Peyer's patch (tissue), 4 donors: ENCODE measurements around the gene NOX1. TPM values are rescaled to one million over a fixed set of nuclear protein-coding genes. Genes with fewer than 3 reads are reported as not detected.

Source experiments
- DNase-seq, 3 donors: peaks; one replicate each; pipeline ENCODE4 v3.0.0-alpha.2; 2017 to 2019
- H3K27ac ChIP-seq, 4 donors: fragments of 200-600 bp; sonication (generic); one replicate each; pipeline ENCODE4 v1.5.1; 2016 to 2019
- H3K27me3 ChIP-seq, 2 donors: fragments of 200-600 bp; sonication (generic); one replicate each; pipeline ENCODE4 v1.5.1; 2019
- H3K36me3 ChIP-seq, 3 donors: fragments of 200-600 bp; sonication (generic); one replicate each; pipeline ENCODE4 v1.5.1; 2016 to 2019
- H3K4me1 ChIP-seq, 4 donors: fragments of 200-600 bp; sonication (generic); one replicate each; pipeline ENCODE4 v1.5.1; 2016 to 2019
- H3K4me3 ChIP-seq, 4 donors: fragments of 200-600 bp; sonication (generic); 1 replicate in 3 of 4; 2 replicates in 1 of 4; pipeline ENCODE4 v1.5.1; 2016 to 2019; ENCODE audit warnings: mild to moderate bottlenecking in 1 of 4
- H3K9me3 ChIP-seq, 4 donors: fragments of 200-600 bp; sonication (generic); one replicate each; pipeline ENCODE4 v1.5.1; 2016 to 2019; ENCODE audit warnings: mild to moderate bottlenecking in 1 of 4
- POLR2A ChIP-seq, 2 donors: fragments of 450-650 bp; IDR thresholded peaks; one replicate each; pipeline ENCODE4 v1.5.1; 2017; ENCODE audit warnings: antibody characterized with exemption in 2 of 2, mild to moderate bottlenecking in 2 of 2, moderate library complexity in 2 of 2
- total RNA-seq, 4 donors: library from RNA; depleted of rRNA; stranded (reverse); fragments of >200 nt; gene quantifications; one replicate each; pipeline ENCODE4 v1.1.0, GENCODE V29; 2016
- TF ChIP-seq, protein P1 (sequence below), 6 experiments: fragments of 450-650 bp in 4 of 6; fragments of 200-600 bp in 2 of 6; sonication (generic) in 1 of 6; IDR thresholded peaks; one replicate each; pipeline ENCODE4 v1.5.1; 2017 to 2019; ENCODE audit warnings: antibody characterized with exemption in 6 of 6, mild to moderate bottlenecking in 3 of 6, moderate library complexity in 1 of 6

The NOX1 gene
- total RNA-seq, 4 donors from 2014 or later, result 0.88 to 2.7 (median 1.9) TPM; not detected in 1

DNA sequence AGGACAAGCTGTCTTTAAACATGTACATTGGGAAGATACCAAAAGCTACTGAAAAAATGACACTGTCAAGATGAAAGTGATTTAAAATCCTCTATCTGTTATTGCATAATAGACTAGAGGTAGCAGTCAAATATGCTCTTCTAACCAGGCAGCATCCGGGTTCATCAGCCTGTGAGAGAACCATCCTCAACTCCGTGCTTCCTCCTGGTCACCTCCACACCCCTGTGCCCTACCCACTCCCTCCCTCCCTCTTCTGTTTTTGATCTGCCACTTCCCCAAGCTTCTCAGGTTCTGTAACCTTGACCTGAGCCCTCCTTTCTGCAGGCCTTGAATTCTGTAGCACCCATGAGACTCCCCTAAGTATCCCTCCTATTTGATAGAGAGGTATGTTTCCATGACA lies 5.9 kb downstream of the NOX1 start:
- Histone ChIP-seq H3K9me3 (no peaks in the 10 kb centered on the region), H3K36me3 (no peaks in the 10 kb centered on the region), H3K4me1 (no peaks in the 10 kb centered on the region), H3K27me3 (no peaks in the 10 kb centered on the region), H3K4me3 (no peak overlapping the region), H3K27ac (no peak overlapping the region)
- no peak for TF ChIP-seq POLR2A (IDR thresholded peaks at IDR 0.05)
- TF ChIP-seq, protein P1, sequence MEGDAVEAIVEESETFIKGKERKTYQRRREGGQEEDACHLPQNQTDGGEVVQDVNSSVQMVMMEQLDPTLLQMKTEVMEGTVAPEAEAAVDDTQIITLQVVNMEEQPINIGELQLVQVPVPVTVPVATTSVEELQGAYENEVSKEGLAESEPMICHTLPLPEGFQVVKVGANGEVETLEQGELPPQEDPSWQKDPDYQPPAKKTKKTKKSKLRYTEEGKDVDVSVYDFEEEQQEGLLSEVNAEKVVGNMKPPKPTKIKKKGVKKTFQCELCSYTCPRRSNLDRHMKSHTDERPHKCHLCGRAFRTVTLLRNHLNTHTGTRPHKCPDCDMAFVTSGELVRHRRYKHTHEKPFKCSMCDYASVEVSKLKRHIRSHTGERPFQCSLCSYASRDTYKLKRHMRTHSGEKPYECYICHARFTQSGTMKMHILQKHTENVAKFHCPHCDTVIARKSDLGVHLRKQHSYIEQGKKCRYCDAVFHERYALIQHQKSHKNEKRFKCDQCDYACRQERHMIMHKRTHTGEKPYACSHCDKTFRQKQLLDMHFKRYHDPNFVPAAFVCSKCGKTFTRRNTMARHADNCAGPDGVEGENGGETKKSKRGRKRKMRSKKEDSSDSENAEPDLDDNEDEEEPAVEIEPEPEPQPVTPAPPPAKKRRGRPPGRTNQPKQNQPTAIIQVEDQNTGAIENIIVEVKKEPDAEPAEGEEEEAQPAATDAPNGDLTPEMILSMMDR (IDR thresholded peaks at IDR 0.05), result no peak
- DNase-seq, result no peak

GRCh38 chrX:100864657-100865391 lies 9.3 kb downstream of the NOX1 start:
- no peak overlapping the region for H3K4me3 ChIP-seq
- no peak for TF ChIP-seq POLR2A (IDR thresholded peaks at IDR 0.05)
- TF ChIP-seq, protein P1 (IDR thresholded peaks at IDR 0.05), result no peak

DNA sequence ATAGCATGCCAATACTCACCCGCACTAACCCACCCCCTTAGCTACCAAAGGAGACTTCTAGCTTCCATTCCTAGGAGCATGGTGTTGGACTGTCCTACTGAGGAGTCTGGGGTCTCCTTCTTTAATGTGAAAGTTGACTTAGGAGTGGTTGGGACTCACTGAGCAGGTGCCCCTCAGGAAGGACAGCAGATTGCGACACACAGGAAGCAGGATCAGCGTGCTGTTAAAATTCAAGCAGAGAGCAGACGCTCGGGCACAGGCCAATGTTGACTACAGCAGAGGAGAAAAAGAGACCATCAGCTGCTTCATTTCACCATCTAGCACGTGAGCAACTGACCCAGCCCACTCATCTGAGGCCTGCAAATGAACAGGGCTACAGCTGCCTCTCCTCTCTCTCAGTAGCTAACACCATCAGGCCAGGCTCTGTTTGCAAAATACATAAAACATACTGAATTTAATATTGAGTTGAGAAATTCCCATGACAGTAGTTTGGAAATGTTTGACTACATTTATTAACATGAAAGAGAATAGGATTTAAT lies 10.8 kb downstream of the NOX1 start:
- DNase-seq, result no peak

More at GRCh38 chrX:100864657-100865391, 9.3 kb downstream of the NOX1 start:
- Histone ChIP-seq H3K36me3 (no peaks in the 10 kb centered on the region), H3K9me3 (no peaks in the 10 kb centered on the region), H3K4me1 (no peaks in the 10 kb centered on the region), H3K27ac (no peak overlapping the region), H3K27me3 (no peaks in the 10 kb centered on the region)
- DNase-seq, result no peak

DNA sequence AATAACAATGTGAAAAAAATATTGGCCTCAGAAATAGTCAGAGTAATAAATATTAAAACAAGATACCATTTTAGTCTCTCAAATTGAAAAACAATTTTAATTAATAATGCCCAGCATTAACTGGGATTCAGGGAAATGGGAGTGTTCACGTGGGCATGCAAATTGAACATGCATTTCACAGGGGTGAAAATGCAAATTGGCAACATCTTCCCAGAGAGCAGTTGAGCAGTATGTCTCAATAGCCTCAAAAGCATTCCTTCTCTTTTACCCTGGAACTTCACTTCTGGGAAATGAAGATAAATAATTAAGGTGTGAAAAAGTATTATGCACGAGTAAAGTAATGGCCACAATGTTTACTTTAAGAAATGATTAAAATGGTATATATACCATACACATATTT lies 21.3 kb downstream of the NOX1 start:
- no peak overlapping the region for H3K27ac ChIP-seq
- no peaks in the 10 kb centered on the region for H3K9me3 ChIP-seq
- no peak for DNase-seq
- TF ChIP-seq POLR2A (IDR thresholded peaks at IDR 0.05), result no peak
- TF ChIP-seq, protein P1 (IDR thresholded peaks at IDR 0.05), result no peak
- H3K36me3 ChIP-seq, result no peaks in the 10 kb centered on the region
- no peak overlapping the region for H3K4me3 ChIP-seq
- no peaks in the 10 kb centered on the region for H3K4me1 ChIP-seq
- no peaks in the 10 kb centered on the region for H3K27me3 ChIP-seq

More for the DNA sequence above, 10.8 kb downstream of the NOX1 start:
- TF ChIP-seq POLR2A (IDR thresholded peaks at IDR 0.05), result no peak
- TF ChIP-seq, protein P1 (IDR thresholded peaks at IDR 0.05), result no peak
- Histone ChIP-seq H3K36me3 (no peaks in the 10 kb centered on the region), H3K27ac (no peak overlapping the region), H3K9me3 (no peaks in the 10 kb centered on the region), H3K4me3 (no peak overlapping the region), H3K27me3 (no peaks in the 10 kb centered on the region), H3K4me1 (no peaks in the 10 kb centered on the region)

- H3K27me3 ChIP-seq, result no peaks in the 10 kb centered on the region
- no peaks in the 10 kb centered on the region for H3K9me3 ChIP-seq
- DNase-seq, result no peak
- H3K4me1 ChIP-seq, result no peaks in the 10 kb centered on the region
- H3K27ac ChIP-seq, result no peak overlapping the region
- TF ChIP-seq POLR2A (IDR thresholded peaks at IDR 0.05), result no peak
- TF ChIP-seq, protein P1 (IDR thresholded peaks at IDR 0.05), result no peak
- H3K36me3 ChIP-seq, result no peaks in the 10 kb centered on the region
- H3K4me3 ChIP-seq, result no peak overlapping the region
Observed at GRCh38 chrX:100850317-100850716, 23.8 kb downstream of the NOX1 start.
